ENCODE data around the gene SCAMP3.
A peak's percentile ranks its signal among the peaks of the same experiment; 100 is the strongest.
"Not testable (repeated sequence)": the region's sequence is repeated elsewhere in the genome, so short reads cannot be mapped to it uniquely, and the experiment has no call there.

SCAMP3 gene

DNA sequence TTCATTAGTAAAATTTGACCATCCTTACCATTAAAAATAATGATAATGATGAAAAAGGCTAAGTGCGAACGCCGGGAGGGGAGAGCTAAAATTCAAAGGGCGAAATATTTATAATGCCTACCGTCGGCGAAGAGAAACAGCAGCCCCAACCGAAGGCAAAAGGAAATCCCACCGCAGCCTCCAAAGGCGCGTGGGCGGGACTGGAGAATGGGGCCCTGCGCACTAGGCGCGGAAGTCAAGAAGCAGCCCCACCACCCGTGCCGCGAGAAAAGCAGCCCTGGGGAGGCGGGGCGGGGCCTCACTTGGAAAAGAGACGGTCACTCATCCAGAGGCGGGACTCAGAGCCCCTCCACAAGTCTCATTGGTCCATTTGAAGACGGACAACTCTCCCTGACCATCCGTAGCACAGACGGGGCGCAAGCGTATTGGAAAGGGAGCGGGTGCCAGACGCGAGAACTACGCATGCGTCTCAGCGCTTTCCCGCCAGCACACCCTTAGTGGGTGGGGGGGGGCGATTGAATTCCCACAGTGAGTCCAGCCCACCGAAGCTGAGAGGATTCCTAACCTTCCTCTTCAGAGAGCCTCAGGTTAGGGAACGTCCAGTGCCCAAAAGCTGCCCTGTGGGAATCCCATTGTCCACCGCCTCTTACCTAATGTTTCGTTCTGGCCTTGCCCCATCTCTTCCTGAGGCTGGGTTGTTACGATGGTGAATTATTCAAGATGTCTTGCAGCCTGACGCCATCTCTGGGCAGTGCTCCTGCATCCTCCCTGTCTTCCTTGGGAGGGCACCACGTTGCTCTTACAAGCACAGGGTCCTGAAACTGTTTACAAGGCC is 34.7 kb downstream of the SCAMP3 start:
- peak; percentile 96 for DNase-seq (ENCODE audit: low read depth)

DNA sequence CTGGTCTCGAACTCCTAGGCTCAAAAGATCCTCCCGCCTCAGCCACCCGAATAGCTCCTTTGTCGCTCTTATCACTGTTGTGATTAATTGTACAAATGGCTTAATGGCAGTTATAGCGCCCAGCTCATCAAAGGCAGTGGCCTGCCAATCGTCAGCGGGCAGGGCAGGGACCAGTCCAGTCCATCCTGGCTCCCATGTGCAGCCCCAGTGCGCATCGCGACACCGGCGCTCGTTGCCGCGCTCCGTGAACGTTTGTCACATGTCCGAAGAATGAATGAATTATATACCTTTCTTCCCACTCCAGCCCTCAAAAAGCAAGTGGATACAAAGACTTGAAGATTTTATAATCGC is 35.3 kb downstream of the SCAMP3 start:
- no peak for DNase-seq (ENCODE audit: low read depth)

DNA sequence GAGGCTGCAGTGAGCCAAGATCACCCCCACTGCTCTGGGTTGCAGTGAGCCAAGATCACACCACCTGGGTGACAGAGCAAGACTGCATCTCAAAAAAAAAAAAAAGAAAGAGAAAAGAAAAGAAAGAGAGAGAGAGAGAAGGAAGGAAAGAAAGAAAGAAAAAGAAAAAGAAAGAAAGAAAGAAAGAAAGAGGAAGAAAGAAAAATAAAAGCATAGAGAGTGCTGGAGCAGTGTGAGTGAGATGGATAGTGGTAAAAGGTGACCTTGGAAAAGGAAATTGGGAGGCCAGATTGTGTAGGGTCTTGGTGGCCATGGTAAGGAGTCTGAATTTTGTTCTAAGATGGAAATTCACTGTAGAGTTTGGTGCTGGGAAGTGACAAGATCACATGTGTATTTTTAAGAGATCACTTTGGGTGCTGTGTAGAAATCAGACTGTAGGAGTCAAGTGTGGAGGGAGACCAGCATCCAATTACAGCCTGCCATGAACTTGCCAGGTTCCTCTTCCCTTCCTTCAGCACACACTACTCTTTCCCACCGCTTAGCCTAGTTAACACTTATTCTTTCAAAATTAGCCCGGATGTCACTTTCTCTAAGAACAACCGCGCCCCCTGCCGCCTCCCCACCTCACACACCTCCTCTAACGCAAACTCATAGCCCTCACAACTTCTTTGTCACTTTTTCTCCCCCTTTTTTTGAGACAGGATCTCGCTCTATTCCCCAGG is 35.8 kb downstream of the SCAMP3 start:
- DNase-seq (ENCODE audit: low read depth): no peak

DNA sequence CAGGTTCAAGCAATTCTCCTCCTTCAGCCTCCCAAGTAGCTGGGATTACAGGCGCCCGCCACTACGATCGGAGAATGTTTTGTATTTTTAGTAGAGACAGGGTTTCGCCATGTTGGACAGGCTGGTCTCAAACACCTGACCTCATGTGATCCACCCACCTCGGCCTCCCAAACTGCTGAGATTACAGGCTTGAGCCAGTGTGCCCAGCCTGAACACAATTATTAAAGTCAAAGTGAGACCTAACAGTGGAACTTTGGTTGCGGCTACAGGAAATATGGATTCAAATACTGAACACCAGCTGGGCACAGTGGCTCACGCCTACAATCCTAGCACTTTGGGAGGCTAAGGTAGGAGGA is 36.8 kb downstream of the SCAMP3 start:
- not testable (repeated sequence) for DNase-seq (ENCODE audit: low read depth)

DNA sequence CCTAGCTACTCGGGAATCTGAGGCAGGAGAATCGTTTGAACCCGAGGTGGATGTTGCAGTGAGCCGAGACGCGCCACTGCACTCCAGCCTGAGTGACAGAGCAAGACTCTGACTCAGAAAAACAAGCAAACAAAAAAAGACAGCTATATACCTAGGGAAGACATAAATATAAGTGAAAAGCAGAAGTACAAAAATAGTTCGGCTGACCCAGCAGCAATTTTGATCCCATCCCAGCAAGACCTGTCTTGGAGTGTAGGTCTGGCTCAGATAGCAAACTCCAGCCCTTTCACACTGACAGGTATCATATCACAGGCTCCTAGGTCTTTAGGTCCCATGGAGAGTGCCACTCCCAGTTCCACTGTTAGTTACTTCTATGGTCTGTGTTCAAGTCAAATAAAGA is 39.1 kb downstream of the SCAMP3 start:
- DNase-seq (ENCODE audit: low read depth): no peak

DNA sequence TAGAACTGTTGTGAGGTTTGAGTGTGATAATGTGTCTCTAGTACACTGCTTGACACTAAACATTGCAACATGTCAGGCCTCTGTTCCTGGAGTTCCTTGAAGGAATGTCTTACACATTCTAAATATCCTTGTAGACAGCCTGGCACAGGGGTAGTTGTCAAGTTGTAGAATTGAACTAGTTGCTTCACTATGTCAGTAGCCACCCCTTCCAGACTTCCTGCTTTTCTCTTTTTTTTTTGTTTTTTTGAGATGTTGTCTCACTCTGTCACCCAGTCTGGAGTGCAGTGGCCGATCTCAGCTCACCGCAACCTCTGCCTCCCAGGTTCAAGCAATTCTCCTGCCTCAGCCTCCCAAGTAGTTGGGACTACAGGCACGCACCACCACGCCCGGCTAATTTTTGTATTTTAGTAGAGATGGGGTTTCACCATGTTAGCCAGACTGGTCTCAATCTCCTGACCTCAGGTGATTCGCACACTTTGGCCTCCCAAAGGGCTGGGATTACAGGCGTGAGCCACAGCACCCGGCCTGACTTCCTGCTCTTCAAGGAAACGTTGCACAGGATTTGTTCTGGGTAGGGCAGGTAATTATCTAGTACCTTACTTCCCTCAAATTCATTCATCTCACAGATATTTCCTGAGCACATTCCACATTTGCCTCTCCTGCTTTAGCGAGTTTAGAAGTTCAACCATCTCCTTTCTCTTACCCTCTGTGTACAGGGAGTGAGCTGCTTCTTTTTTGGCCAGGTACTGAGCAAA is 41.8 kb downstream of the SCAMP3 start:
- not testable (repeated sequence) for DNase-seq (ENCODE audit: low read depth)

DNA sequence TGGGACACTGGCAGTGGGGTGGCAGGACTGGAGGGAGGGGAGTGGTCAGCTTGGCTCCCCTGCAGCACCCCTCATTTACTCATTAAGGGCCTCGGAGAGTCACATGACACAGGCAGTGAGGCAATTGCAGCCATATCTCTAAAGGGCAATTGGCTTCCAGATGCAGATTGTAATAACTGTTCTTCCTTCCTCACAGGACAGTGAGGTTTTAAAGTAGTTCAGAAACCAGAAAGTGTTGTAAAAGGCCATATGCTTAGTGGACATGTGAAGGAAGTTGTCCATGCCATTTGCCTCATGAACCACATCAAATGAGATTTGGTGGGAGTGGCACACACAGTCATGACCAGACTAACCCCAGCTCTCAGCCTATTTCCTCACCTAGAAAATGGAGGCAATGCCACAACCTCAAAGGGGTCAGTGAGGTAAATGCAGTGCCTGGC is 42.5 kb downstream of the SCAMP3 start:
- no peak for DNase-seq (ENCODE audit: low read depth)

DNA sequence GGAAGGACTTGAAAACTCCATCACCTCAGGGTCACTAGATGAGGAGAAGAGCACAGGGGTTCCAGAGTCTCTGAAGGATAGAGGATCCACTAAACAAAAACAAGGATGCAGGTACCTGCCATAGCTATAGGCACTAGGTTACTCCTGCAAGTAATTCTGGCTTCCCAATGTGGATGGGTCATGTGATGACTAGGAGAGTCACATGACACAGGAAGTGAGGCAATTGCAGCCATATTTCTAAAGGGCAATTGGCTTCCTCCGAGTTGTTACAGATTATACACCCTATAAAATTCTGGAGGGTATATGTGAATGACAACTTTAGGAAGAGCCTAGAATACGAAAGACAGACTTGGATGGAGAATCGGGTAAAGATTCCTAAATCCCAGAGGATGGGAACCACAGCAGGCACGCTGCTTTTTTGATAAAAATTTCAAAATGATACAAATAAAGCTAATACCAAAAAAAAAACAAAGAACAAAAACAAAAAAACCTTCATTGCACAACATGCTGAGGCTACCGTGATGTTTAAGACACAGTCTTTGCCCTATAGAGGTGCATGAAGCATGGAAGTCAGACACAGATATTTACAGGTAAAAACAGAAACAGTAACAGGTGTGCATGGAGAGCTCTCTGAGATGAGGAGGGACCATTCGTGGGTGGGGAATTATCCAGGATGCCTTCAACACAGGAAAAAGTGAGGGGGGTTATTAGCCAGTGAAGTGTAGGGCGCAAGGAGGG is 43.1 kb downstream of the SCAMP3 start:
- no peak for DNase-seq (ENCODE audit: low read depth)

DNA sequence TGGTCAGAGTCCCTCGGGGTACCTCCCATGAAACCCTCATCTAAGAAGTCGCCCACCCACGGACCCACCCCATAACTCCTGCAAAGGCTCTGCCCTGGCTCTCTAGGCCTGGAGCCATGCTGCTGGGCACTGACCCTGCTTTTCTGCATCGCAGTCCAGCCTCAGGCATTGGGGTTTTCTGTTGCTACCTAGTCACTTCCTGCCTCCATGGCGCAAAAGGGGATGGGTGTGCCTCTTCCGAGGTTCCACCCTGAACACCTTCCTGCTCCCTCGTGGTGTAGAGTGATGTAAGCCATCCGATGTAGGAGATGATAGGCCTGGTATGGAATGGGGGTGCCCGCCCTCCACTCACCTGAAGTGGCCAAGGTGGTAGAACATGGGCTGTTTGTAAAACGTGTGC is 47.5 kb downstream of the SCAMP3 start:
- DNase-seq (ENCODE audit: low read depth): not testable (repeated sequence)

DNA sequence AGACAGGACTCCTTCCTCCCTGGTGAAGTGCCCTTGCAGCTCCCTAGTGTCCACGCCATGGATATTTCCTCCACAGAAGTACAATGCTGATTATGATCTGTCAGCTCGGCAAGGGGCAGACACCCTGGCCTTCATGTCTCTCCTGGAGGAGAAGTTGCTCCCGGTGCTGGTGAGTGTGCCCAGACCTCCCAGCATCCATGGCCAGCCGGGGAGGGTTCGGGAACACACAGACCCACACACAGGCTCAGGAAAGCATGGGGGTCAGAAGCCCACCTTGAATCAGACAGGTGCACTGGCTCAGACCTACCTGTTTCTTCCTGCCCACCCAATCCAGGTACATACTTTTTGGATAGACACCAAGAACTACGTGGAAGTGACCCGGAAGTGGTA is 50.1 kb downstream of the SCAMP3 start:
- DNase-seq (ENCODE audit: low read depth): not testable (repeated sequence)

DNA sequence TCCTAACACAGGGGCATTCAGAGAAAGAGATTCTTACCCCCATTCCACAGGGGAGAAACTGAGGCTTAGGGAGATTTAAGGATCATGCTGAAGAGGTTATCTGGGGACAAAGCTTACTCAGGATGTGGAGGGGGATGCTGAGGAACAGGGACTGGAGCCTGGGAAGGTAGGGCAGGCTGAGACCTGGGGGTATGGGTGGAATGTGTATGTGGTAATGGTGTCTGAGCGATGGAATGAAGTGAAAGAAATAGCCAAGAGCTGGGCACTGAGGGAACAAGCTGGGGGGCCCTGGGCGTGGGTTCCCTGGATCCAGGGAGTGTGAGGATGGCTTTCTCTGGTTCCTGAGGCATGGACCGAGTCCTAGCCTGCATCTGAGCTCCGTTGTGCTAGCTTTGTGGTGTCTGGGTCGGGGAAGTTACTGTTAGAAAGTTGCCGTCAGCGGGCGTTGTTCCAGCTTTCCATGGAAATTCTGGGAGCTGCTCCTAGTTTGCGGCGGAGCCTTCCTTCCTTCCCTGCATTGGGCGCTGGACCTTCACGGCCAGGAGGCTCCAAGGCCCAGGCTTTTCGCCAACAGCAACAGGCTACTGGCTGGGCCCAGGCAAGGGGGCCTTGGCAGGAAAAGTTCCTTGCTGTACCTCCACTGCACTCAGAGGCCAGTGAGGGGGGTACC is 50.6 kb downstream of the SCAMP3 start:
- not testable (repeated sequence) for DNase-seq (ENCODE audit: low read depth)

DNA sequence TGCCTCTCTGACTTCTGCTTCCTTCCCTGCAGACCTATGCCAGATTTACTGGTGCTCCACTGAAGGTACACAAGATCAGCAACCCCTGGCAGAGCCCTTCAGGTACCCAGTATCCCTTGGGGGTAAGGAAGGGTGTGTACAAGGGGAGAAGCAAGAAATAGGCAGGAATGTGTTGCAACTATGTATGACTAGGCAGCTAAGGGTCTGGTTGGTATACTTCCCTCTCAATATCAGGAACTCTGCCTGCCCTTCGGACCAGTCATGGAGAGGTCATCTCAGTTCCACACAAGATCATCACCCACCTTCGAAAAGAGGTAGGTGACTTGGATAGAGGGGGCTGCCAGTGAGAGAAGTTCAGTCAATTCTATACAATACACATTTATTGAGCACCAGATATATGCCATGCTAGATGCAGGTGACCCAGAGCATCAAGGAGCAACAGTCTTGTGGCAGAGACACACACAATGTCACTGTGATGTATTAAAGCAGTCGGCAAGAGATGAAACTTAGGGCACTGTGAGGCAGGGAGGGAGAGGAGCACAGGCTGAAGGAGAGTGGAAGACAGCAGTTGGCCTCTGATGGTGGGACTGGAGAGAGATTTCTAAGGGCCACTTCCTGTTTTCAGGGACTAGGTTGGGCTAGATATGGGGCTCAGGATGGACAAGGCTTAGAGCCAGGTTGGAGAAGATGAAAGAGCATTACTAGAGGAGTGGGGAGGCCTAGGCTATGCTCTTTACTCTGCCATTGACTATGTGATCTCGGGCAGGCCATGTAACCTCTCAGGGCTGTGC is 51.7 kb downstream of the SCAMP3 start:
- no peak for DNase-seq (ENCODE audit: low read depth)

DNA sequence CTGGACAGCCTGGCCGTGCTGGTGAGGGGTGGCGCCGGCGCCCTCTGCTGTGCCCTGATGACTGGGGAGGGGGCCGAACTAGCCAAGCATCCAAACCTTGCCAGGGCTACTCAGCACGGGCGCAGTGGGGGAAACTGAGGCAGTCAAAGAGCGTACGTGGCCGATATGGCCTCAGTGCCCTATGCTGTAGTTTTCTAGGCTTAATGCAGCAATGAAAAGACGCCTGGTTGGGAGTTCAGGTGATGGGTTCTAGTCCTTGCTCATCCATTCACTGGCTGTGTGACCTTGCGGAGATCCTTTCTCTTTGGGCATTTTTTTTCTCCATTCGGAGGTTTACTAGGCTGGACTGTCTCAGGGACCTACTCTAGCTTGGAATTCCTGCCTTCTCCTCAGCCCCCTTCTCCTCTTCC is 52.8 kb downstream of the SCAMP3 start:
- DNase-seq (ENCODE audit: low read depth): no peak

DNA sequence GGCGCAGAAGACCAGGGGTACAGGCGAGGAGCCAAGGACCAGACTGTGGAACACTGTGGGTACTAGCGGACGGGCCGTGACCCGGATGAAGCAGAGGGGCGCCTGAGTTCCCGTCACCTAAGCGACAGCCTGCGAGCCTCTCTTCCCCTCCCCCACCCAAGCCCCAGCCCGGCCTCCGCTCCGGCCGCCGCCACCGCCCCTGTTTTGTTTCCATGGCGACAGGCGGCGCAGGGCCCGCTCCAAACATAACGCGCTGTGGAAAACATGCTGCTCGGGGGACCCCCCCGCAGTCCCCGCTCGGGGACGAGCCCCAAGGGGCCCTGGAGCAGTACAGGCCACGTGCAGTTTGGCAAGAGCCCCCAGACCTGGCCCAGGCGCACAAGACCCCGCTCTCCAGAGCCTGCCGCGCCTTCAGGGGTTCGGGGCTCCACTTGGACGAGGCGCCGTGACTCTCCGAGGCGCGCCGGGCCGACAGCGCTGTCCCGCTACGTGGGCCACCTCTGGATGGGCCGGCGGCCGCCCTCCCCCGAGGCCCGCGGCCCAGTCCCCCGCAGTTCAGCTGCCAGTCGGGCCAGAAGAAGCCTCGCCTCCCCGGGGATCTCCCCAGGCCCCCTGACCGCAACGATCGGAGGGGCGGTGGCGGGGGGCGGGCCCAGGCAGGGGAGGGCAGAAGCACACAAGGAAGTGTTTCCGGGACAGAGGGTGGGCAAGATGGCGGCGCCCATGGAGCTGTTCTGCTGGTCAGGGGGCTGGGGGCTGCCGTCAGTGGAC is 53.4 kb downstream of the SCAMP3 start, which contains the start of gene MTX1:
MTX1 (plus strand) TSS at position 155 of the 771 bp plus-strand sequence; CDS start at position 265, 110 bp downstream.
- DNase-seq (ENCODE audit: low read depth): no peak

DNA sequence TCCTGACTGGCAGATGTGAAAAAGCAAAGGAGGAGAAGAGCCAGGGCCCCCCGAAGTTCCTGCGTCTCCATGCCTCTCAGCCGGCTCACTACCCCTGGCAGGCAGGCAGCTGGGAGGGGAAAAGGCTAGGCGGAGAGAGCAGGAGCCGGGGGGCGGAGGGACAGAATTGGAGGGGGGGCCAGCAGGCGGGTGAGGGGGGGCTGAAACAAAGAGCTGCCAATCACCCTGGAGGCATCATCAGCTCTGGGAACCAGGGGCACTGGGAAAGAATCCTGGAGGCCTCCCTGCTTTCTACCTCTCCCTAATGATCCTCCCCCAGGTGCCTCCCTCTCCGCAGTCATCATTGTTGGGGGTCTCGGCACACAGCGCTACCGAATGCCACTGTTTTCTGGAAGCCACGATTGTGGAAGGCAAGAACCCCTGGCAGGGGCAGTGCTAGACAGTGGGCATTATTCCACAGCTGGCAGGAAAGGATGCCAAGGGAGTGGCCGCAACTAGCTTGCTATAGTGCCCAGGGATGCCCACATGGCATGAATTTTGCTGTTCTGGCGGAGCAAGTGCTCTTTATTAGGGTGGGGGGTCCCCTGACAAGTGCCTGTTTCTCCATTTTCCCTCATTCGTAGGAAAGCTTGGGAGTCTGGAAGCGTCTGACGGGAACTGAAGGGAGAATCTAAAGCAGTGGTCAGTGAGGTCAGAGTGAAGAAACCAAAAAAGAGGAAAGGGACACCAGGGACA is 54.2 kb downstream of the SCAMP3 start, which contains the start of gene THBS3:
THBS3 (minus strand) TSS at position 92 of the 735 bp plus-strand sequence; CDS start at position 71, 21 bp downstream.
- no peak for DNase-seq (ENCODE audit: low read depth)

DNA sequence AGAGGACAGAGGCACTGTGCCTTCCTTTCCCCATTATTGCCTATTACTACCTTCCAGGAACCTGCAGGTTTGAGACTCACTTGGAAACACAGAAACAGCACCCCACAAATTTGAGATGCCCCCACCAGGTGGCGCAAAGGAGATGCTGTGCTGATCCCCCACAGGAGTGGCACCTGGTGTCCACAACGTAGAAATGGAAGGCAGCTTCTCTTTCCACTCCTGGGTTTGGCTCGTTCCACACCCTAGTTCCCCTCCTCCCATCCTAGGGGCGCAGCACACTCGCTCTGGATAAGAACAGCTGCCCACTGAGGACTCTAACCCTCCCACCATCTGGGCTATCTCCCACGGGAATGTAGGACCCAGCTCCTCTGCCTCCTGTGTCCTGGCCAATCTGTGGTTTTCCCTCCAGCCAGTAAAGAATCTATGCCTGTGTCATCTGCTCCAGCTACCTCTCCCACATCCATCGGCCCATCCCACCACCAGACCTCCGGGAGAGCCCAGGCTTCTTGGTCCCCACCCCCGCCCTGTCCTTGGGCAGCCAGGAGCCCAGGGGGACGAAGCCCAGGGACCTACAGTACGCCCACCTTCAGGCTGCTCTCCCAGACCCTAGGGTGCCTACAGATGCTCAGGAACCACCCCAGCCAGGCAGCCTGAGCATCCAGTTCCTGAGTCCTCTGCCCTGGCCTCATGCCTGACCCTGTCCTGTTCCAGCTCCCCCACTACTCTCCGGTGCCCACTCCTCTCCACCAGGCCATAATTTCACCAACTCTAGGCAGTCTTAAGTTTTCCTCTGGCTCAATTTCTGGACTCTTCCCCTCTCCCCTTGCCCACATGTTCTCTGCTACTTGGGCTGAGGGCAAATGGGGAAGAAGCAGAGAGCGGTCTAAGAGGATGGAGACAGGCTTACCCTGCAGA is 55.0 kb downstream of the SCAMP3 start:
- no peak for DNase-seq (ENCODE audit: low read depth)

Measured in HS-27A (cell line).